Measurements from ENCODE around the gene LHFPL2. TPM values are rescaled to one million over a fixed set of nuclear protein-coding genes. Genes with fewer than 3 reads are reported as not detected.

LHFPL2 gene
- total and polyA plus RNA-seq, 9 of the 15 experiments (the other 6 are each of a cell fraction or from before 2014, with no cell fraction given) = 1.0 to 6.6 (median 4.6) TPM

- ChIA-PET CTCF (ENCODE audit: low intra/inter-chr PET ratio) (no interaction called here), POLR2A (interaction anchor here (0.7 to 1.4 kb wide), 2 partner anchors 9 to 14 kb away, joined by 3 to 4 read pairs; no protein-coding TSS in a partner anchor)
- BruUV-seq (replicated peaks) = no TSS peak
- H3K27me3 ChIP-seq (ENCODE audit: control insufficient read depth in 2 of 2, insufficient read depth in 2 of 2, low read length in 2 of 2) = no peaks in the 10 kb centered on the region; a peak in 1 of 5 replicates
- 88% methylated on average over 7 of the region's 23 CpGs for WGBS (ENCODE audit: insufficient coverage, low coverage, missing lambda C conversion rate)
- TF ChIP-seq SNIP1 (IDR thresholded peaks at IDR 0.05; ENCODE audit: low read depth) (no peak), ZSCAN32 (CRISPR knock-in tag; IDR thresholded peaks at IDR 0.05) (no peak), ELK1 (CRISPR knock-in tag; IDR thresholded peaks at IDR 0.05) (no peak), TEAD2 (tag; IDR thresholded peaks at IDR 0.05) (no peak), TRIM28 (IDR thresholded peaks at IDR 0.05) (no peak), HMGN3 (IDR thresholded peaks at IDR 0.05; ENCODE audit: borderline replicate concordance, extremely low read depth, insufficient read length, low read depth, low read length) (peak; percentile 1)
- TF ChIP-seq, protein P1, sequence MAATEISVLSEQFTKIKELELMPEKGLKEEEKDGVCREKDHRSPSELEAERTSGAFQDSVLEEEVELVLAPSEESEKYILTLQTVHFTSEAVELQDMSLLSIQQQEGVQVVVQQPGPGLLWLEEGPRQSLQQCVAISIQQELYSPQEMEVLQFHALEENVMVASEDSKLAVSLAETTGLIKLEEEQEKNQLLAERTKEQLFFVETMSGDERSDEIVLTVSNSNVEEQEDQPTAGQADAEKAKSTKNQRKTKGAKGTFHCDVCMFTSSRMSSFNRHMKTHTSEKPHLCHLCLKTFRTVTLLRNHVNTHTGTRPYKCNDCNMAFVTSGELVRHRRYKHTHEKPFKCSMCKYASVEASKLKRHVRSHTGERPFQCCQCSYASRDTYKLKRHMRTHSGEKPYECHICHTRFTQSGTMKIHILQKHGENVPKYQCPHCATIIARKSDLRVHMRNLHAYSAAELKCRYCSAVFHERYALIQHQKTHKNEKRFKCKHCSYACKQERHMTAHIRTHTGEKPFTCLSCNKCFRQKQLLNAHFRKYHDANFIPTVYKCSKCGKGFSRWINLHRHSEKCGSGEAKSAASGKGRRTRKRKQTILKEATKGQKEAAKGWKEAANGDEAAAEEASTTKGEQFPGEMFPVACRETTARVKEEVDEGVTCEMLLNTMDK (IDR thresholded peaks at IDR 0.05; ENCODE audit: borderline replicate concordance, insufficient read depth, low read depth, low read length, poor library complexity, severe bottlenecking) = no peak
- H3K27ac ChIP-seq (ENCODE audit: extremely low read depth, low read depth, low read length) = no peak overlapping the region
- ATAC-seq = no peak
- H3K36me3 ChIP-seq (ENCODE audit: control insufficient read depth, insufficient read depth, low read length) = no peaks in the 10 kb centered on the region
- no peaks in the 10 kb centered on the region for H4K20me1 ChIP-seq (replicated peaks; ENCODE audit: control insufficient read depth, insufficient read depth, low read length)
- no peaks in the 10 kb centered on the region for H3K9me1 ChIP-seq (ENCODE audit: control insufficient read depth, insufficient read depth, low read length)
- FAIRE-seq = no peak
- H3K4me1 ChIP-seq (replicated peaks in 1 of 2; ENCODE audit: control insufficient read depth in 2 of 2, insufficient read depth in 2 of 2, low read length in 2 of 2) = peaks cover 19% of the 10 kb centered on the region in 2 experiments; a peak in 4 of 5 replicates
- no peaks in the 10 kb centered on the region for H3K9me3 ChIP-seq (replicated peaks; ENCODE audit: control insufficient read depth, insufficient read depth, low read depth, low read length)
- no peak overlapping the region for H3K4me2 ChIP-seq (ENCODE audit: insufficient read depth, low read length)
- H2AFZ ChIP-seq (ENCODE audit: low read depth, low read length) = peak overlapping the region; percentile 51; the same call in 1 of the 2 replicates
- H3K4me3 ChIP-seq = peak overlapping the region; percentile 66
- intact Hi-C loops (cut with micrococcal nuclease) (no loop called here), in situ Hi-C loops (cut with MboI) (no loop called here)
- H3K9ac ChIP-seq (ENCODE audit: insufficient read depth in 1 of 2, low read depth in 2 of 2, low read length in 2 of 2) = peak overlapping the region in 1 of 2 experiments; percentile 85; a peak in 2 of 4 replicates
- H3K79me2 ChIP-seq (ENCODE audit: control insufficient read depth, insufficient read depth, low read length) = no peaks in the 10 kb centered on the region
- DNase-seq (ENCODE audit: extremely low read depth in 1 of 4, low spot score in 3 of 4) = no peak
These were observed 681 bp upstream of the LHFPL2 start for GRCh38 chr5:78649211-78649695.

Measured in K562 (cell line).